KBM-7 (cell line): ENCODE results near the gene MAP10.

ENCODE experiments used
- DNase-seq: peaks from one replicate; pipeline ENCODE4 v3.0.0-alpha.2; 2015
- in situ Hi-C: fragments of 300-500 bp; cut with MboI; formaldehyde crosslinking; loops from 2 replicates; pipeline ENCODE4 v1.14.3; 2020; ENCODE audit warnings: low sequenced_read_pairs, low pct_unique_long_range_greater_than_20kb, mixed read lengths

The MAP10 gene

DNA sequence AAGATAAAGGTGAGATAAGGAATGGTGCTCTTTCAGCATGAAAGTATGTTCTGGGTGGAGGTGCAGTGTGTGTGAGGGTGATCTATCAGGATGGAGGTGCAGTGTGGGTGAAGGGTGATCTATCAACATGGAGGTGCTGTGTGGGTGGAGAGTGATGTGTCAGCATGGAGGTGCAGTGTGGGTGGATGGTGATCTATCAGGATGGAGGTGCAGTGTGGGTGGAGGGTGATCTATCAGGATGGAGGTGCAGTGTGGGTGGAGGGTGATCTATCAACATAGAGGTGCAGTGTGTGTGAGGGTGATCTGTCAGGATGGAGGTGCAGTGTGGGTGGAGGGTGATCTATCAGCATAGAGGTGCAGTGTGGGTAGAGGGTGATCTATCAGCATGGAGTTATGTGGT lies 12.3 kb upstream of the MAP10 start:
- in situ Hi-C loops: no loop called here
- DNase-seq: no peak

- in situ Hi-C loops: no loop called here
- DNase-seq: peak; percentile 71
Observed at GRCh38 chr1:232793944-232794343, 11.3 kb upstream of the MAP10 start.

DNA sequence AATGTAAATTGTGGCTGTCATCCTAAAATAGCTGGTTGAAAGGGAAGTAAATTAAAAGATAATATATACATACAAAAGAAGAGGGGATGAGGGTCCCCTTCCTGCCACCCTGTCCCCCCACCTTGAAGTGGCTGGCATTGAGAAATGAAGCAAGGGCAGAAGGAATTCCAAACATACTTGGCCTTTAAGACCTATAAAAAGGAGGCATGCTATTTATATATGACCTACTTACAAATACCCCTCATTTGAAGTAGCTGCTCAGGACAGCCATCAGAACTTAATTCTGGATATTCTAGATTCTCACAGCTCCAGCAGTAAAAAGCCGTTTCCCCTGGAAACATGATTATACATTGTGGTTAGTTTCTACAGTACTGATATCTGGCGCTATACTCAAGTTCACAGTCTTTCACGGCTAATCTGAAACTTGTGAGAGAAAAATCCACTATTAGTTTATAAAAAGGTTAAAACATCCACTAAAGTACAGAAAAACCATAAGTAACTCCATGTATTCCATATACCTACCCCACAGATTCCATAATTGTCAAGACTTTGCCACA lies 9.6 kb upstream of the MAP10 start:
- in situ Hi-C loops: no loop called here

GRCh38 chr1:232797856-232798510 lies 7.2 kb upstream of the MAP10 start:
- in situ Hi-C loops: no loop called here
- DNase-seq: no peak

More for the DNA sequence above, 9.6 kb upstream of the MAP10 start:
- DNase-seq: no peak

DNA sequence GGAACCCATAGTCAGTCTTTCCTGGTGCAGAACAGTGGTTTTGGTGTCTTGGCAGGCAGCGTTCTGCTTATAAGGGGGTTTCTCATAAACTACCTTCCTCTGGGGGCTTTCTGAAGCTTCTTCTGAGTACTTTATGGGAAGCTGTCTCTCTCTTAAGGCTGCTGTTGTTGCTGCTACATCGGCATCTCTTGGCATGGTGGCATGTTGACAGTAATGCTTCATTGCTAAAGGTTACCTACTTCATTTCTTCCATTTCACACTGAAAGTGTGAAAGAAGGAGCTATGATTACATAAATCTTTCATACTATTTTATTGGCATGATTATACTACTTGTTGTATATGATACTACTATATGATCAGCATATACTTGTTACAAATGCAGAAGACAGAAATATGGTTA lies 6.3 kb upstream of the MAP10 start:
- in situ Hi-C loops: no loop called here
- no peak for DNase-seq

DNA sequence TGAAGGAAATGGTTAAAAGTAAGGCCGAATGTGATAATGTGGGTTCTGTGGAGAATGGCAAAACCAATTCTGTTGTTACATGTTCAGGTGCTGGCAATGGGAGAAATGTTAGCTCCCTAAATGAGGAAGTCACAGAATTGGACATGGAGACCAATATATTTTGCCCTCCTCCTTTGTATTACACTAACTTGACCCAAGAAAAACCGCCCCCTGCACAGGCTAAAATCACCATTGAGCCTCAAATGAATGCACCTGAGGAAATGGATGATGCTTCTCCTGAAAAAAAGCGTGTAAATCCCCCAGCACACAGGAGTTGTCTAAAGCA lies 932 bp downstream of the MAP10 start:
- in situ Hi-C loops: no loop called here
- DNase-seq: no peak

- in situ Hi-C loops: no loop called here
- DNase-seq: no peak
Observed at GRCh38 chr1:232810856-232811255, 5.6 kb downstream of the MAP10 start.

GRCh38 chr1:232812560-232812959 lies 7.3 kb downstream of the MAP10 start:
- in situ Hi-C loops: no loop called here

DNA sequence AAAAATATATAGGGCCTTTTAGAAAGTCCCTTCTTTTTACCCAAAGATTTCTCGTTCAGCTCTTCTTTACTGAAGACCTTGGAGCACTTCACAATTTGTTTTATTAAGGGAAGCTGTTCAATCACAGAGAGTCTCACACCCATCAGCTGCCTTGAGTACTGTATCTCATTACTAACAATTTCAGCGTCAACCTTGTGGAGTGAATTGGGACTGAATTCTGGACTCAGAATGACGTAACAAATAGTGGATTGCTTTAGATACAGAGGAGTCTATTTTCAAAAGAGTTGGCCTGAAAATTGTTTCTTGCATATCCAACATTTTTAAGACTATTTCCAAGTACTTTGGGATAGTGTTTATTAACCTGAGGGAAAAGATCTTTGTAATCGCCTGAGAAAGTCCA lies 7.9 kb downstream of the MAP10 start:
- in situ Hi-C loops: no loop called here
- no peak for DNase-seq

More at GRCh38 chr1:232812560-232812959, 7.3 kb downstream of the MAP10 start:
- DNase-seq: no peak

- in situ Hi-C loops: no loop called here
- no peak for DNase-seq
Observed at GRCh38 chr1:232813760-232814159, 8.5 kb downstream of the MAP10 start.

DNA sequence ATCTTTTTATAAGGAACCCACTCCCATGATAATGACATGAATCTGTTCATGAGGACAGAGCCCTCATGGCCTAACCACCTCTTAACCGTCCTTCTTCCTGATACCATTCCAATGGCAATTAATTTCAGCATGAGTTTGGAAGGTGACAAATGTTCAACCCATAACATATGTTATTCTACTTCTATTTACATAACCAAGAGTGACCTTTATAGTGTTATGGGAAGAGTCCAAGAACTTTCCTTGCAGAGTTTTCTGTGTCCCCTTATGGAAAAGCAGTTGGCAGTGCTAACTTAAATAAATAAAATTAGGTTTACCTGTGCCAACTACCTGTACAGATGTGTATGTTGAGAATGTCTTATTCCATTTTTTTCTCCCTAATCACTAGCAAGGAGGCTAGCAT lies 11.1 kb downstream of the MAP10 start:
- in situ Hi-C loops: no loop called here
- DNase-seq: no peak

GRCh38 chr1:232818040-232818439 lies 12.8 kb downstream of the MAP10 start:
- in situ Hi-C loops: no loop called here
- no peak for DNase-seq

GRCh38 chr1:232820431-232820830 lies 15.2 kb downstream of the MAP10 start:
- in situ Hi-C loops: no loop called here
- no peak for DNase-seq

DNA sequence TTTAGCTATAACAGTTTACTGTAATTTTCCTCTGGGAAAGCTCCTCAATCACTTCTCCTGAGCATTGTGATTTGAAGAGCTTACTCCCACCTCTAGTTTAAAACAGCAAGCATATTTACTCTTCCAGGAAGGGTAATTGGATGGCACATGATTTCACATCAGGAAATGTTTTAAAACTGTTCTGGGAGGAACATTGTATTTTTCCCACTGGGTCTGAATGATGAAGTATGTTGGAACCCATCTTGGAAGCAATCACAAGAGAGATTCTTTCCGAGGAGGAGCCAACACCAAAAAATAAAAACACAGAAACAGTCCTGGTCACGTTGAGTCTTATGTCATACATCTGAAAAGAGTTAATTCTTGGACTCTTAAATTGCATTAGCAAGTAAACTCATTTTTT lies 17.3 kb downstream of the MAP10 start:
- DNase-seq: no peak
- in situ Hi-C loops: no loop called here

DNA sequence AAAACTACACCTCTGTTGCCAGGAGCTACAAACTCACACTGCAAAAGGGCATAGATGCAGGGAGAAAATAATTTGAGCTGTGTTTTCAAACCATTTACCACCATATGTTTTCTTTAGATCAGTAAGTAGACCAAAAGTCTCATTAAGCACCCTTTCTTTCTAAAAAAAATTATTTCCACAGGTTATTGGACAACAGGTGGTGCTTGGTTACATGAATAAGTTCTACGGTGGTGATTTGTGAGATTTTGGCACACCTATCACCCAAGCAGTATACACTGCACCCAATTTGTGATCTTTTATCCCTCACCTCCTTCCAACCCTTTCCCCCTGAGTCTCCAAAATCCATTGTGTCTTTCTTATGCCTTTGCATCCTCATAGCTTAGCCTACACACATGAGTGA lies 21.1 kb downstream of the MAP10 start:
- no peak for DNase-seq
- in situ Hi-C loops: no loop called here

DNA sequence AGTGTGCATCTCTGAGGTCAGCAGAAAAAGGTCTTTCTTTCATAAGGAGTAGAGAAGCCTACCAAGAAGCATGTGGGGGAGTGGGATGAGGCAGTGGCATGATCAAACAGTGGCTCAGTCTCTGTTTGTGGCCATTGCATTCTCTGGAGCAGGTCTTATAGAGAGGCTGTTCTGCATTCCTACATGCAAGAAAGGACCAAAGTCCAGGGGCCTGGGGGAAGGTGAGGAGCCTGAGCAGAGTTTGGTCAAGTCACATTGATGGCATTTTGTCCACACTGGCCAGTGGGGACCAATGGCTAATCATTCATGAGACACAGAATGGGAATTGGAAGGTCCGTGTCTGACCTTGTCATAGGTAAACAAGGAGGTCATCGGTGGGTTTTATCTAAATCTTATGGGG lies 25.4 kb downstream of the MAP10 start:
- no peak for DNase-seq
- in situ Hi-C loops: no loop called here

DNA sequence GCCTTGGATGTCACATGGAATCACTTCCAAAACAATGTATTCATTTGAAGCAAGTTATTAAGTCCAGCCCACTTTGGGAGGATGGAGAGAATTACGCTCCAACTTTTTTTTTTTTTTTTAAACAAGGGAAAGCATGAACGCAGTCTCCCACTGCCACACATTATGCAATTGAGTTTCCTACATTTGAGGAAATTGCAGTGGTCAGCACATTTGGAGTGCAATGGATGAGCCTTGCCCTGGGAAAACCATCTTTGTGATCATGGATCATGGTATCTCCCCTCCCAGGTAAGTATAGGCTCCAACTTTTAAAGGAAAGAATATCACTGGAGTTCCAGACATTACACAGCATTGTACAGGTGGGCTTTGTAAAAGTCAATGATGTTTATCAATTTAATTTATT lies 26.7 kb downstream of the MAP10 start:
- DNase-seq: no peak
- in situ Hi-C loops: no loop called here

- no peak for DNase-seq
- in situ Hi-C loops: no loop called here
Observed at GRCh38 chr1:232834066-232834465, 28.9 kb downstream of the MAP10 start.

- no peak for DNase-seq
- in situ Hi-C loops: no loop called here
Observed at GRCh38 chr1:232835166-232835565, 29.9 kb downstream of the MAP10 start.

DNA sequence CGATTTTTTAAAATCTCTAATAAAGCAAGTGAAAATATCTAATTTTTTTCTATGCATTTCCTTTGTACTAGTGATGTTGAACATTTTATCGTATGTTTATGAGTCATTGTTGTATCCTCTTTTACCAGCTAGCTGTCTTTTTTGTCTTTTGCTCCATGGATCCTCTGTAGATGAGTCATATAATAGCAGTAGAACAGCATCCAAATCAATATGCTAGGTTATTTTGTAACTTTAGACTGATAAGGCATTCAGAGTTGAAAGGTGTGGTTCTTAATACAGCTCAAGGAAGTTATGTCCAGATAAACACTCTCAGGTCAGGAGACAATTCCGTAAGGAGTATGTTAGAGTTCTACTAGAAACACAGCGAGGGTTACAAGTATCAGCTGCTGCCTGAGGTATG lies 31.9 kb downstream of the MAP10 start:
- in situ Hi-C loops: no loop called here
- DNase-seq: no peak

GRCh38 chr1:232841823-232842565 lies 36.8 kb downstream of the MAP10 start:
- DNase-seq: no peak
- in situ Hi-C loops: no loop called here
